ENCODE results near the gene TRNT1. TPM values are rescaled to one million over a fixed set of nuclear protein-coding genes. Genes with fewer than 3 reads are reported as not detected.

The TRNT1 gene
- total and polyA plus RNA-seq, 9 donors = 8.5 to 29.0 (median 15.5) TPM

- WGBS, 3 donors = 42 to 65% (median 50%) methylated on average over 6 of the region's 6 CpGs
- DNase-seq = no peak
- Histone ChIP-seq H3K9me3 (no peaks in the 10 kb centered on the region), H3K4me3 (no peak overlapping the region), H3K27ac (no peak overlapping the region), H3K27me3 (no peaks in the 10 kb centered on the region), H3K36me3 (no peaks in the 10 kb centered on the region), H3K4me1 (ENCODE audit: insufficient read depth) (no peaks in the 10 kb centered on the region)
- no peak for TF ChIP-seq EP300 (IDR thresholded peaks at IDR 0.05)
- no peak for TF ChIP-seq CTCF (IDR thresholded peaks at IDR 0.05)
- TF ChIP-seq POLR2A (IDR thresholded peaks at IDR 0.05) = no peak
- intact Hi-C loops (cut with DNase I) = no loop called here
Measured at GRCh38 chr3:3133500-3133899, 6.8 kb downstream of the TRNT1 start.

GRCh38 chr3:3134750-3135448 lies 8.2 kb downstream of the TRNT1 start:
- DNase-seq = no peak
- no peaks in the 10 kb centered on the region for H3K36me3 ChIP-seq
- no peaks in the 10 kb centered on the region for H3K27me3 ChIP-seq
- 97 to 98% (median 98%) methylated on average over 4 of the region's 4 CpGs for WGBS, 3 donors
- intact Hi-C loops (cut with DNase I) = no loop called here
- no peaks in the 10 kb centered on the region for H3K9me3 ChIP-seq
- H3K4me1 ChIP-seq (ENCODE audit: insufficient read depth) = no peaks in the 10 kb centered on the region
- no peak overlapping the region for H3K27ac ChIP-seq
- no peak overlapping the region for H3K4me3 ChIP-seq
- no peak for TF ChIP-seq CTCF (IDR thresholded peaks at IDR 0.05)
- no peak for TF ChIP-seq EP300 (IDR thresholded peaks at IDR 0.05)
- no peak for TF ChIP-seq POLR2A (IDR thresholded peaks at IDR 0.05)

- Histone ChIP-seq H3K4me3 (no peak overlapping the region), H3K36me3 (no peaks in the 10 kb centered on the region), H3K9me3 (no peaks in the 10 kb centered on the region), H3K4me1 (ENCODE audit: insufficient read depth) (no peaks in the 10 kb centered on the region), H3K27me3 (no peaks in the 10 kb centered on the region), H3K27ac (no peak overlapping the region)
- WGBS, 3 donors = 89 to 93% (median 90%) methylated on average over 6 of the region's 6 CpGs
- TF ChIP-seq POLR2A (IDR thresholded peaks at IDR 0.05) (no peak), EP300 (IDR thresholded peaks at IDR 0.05) (no peak), CTCF (IDR thresholded peaks at IDR 0.05) (no peak)
- no peak for DNase-seq
- intact Hi-C loops (cut with DNase I) = no loop called here
Measured at GRCh38 chr3:3137526-3137925, 10.8 kb downstream of the TRNT1 start.

GRCh38 chr3:3141939-3142338 lies 15.2 kb downstream of the TRNT1 start:
- TF ChIP-seq POLR2A (IDR thresholded peaks at IDR 0.05) = no peak
- TF ChIP-seq EP300 (IDR thresholded peaks at IDR 0.05) = no peak
- TF ChIP-seq CTCF (IDR thresholded peaks at IDR 0.05) = no peak
- Histone ChIP-seq H3K4me3 (no peak overlapping the region), H3K9me3 (no peaks in the 10 kb centered on the region), H3K4me1 (ENCODE audit: insufficient read depth) (no peaks in the 10 kb centered on the region), H3K27me3 (peaks cover 2% of the 10 kb centered on the region), H3K27ac (no peak overlapping the region), H3K36me3 (no peaks in the 10 kb centered on the region)
- DNase-seq = no peak
- intact Hi-C loops (cut with DNase I) = no loop called here

Data from ovary (tissue), 9 donors.